Glutamatergic neuron (in vitro differentiated cells): ENCODE results near the gene CDK6. TPM values are rescaled to one million over a fixed set of nuclear protein-coding genes. Genes with fewer than 3 reads are reported as not detected.

ENCODE experiments used
- DNase-seq: peaks from one replicate; pipeline ENCODE4 v3.0.0; 2022
- H3K27ac Mint-ChIP-seq: one replicate; pipeline ENCODE4 v1.8.0; 2020; ENCODE audit warnings: mild to moderate bottlenecking, mixed read lengths, inconsistent platforms; ENCODE audit not compliant: unreplicated experiment
- H3K27me3 Mint-ChIP-seq: one replicate; pipeline ENCODE4 v1.8.0; 2020; ENCODE audit warnings: mild to moderate bottlenecking, moderate library complexity, mixed read lengths, inconsistent platforms; ENCODE audit not compliant: unreplicated experiment
- H3K36me3 Mint-ChIP-seq: one replicate; pipeline ENCODE4 v1.8.0; 2020; ENCODE audit warnings: mild to moderate bottlenecking, mixed read lengths, inconsistent platforms; ENCODE audit not compliant: unreplicated experiment
- H3K4me1 Mint-ChIP-seq: one replicate; pipeline ENCODE4 v1.8.0; 2020; ENCODE audit warnings: mild to moderate bottlenecking, low read depth, mixed read lengths, inconsistent platforms; ENCODE audit not compliant: unreplicated experiment
- H3K4me3 Mint-ChIP-seq: one replicate; pipeline ENCODE4 v1.8.0; 2020; ENCODE audit warnings: mild to moderate bottlenecking, mixed read lengths, inconsistent platforms; ENCODE audit not compliant: unreplicated experiment
- H3K9me3 Mint-ChIP-seq: one replicate; pipeline ENCODE4 v1.8.0; 2020; ENCODE audit warnings: mild to moderate bottlenecking, moderate library complexity, mixed read lengths, inconsistent platforms; ENCODE audit not compliant: unreplicated experiment
- total RNA-seq: library from RNA; stranded (reverse); fragmentation: NEBNext Ultra II Directional; extraction: Animal tissue kit (Norgen Biotek cat#: 25700); gene quantifications from one replicate; pipeline ENCODE4 v1.2.1, GENCODE V29; 2021; ENCODE audit not compliant: unreplicated experiment
- TF ChIP-seq, protein P1 (sequence below): fragments of 200-600 bp; sonication (generic); IDR thresholded peaks from one replicate; pipeline ENCODE4 v1.5.0; 2021; ENCODE audit not compliant: partially characterized antibody, unreplicated experiment

CDK6 gene
- total RNA-seq, 1 donor from 2014 or later = 111 TPM

DNA sequence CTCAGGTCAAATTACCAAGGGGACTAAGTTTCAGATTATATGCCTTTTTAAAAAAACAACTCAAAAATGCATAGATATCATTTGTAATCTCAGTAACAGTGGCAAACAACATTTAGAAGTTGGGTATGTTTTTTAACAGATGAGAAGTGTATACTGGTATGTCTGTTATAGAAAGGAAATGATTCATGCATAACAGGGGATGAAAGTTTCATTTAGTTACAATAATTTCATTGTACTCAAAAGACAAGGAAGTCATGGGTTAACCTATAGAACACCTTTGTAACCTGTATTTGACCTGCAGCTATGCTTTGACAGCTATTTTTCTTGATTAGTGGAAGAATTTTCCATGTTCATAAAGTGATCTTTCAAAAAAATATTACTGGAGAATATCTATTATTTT is 210.8 kb downstream of the CDK6 start:
- H3K27me3 Mint-ChIP-seq = no peaks in the 10 kb centered on the region
- H3K27ac Mint-ChIP-seq = no peak overlapping the region
- H3K4me3 Mint-ChIP-seq = no peak overlapping the region
- peaks cover 2% of the 10 kb centered on the region for H3K9me3 Mint-ChIP-seq
- TF ChIP-seq, protein P1, sequence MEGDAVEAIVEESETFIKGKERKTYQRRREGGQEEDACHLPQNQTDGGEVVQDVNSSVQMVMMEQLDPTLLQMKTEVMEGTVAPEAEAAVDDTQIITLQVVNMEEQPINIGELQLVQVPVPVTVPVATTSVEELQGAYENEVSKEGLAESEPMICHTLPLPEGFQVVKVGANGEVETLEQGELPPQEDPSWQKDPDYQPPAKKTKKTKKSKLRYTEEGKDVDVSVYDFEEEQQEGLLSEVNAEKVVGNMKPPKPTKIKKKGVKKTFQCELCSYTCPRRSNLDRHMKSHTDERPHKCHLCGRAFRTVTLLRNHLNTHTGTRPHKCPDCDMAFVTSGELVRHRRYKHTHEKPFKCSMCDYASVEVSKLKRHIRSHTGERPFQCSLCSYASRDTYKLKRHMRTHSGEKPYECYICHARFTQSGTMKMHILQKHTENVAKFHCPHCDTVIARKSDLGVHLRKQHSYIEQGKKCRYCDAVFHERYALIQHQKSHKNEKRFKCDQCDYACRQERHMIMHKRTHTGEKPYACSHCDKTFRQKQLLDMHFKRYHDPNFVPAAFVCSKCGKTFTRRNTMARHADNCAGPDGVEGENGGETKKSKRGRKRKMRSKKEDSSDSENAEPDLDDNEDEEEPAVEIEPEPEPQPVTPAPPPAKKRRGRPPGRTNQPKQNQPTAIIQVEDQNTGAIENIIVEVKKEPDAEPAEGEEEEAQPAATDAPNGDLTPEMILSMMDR = no peak
- DNase-seq = no peak
- H3K36me3 Mint-ChIP-seq = peaks cover 12% of the 10 kb centered on the region
- peaks cover 15% of the 10 kb centered on the region for H3K4me1 Mint-ChIP-seq

DNA sequence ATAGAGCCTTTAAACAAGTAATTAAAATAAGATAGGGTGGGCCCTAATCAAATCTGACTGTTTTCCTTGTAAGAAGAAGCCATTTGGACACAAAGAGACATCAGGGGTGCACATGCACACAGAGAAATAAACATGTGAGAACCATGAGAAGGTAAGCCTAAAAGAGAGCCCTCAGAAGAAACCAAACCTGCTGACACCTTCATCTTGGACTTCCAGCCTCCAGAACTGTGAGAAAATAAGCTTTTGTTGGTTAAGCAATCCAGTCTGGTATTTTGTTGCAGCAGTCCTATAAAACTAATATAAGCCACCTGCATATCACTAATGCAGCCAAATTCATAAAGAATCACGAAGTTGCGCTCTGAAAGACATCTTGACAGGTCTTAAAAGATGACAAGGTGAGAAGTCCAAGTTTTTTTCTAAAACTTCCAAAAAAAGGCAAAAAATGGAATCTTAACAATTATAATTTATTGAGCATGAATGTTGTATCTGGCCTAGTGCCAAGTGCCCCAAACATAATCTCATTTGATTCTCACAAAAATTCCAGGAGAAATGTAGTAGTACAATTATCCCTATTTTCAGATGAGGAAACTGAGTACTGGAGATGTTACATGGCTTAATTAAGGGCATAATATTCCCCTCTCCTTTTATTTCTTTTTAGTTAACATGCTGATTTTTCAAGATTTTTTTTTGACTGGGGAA is 211.9 kb downstream of the CDK6 start:
- H3K9me3 Mint-ChIP-seq = no peaks in the 10 kb centered on the region
- DNase-seq = no peak
- H3K4me3 Mint-ChIP-seq = no peak overlapping the region
- H3K27me3 Mint-ChIP-seq = no peaks in the 10 kb centered on the region
- H3K27ac Mint-ChIP-seq = no peak overlapping the region
- peaks cover 12% of the 10 kb centered on the region for H3K4me1 Mint-ChIP-seq
- TF ChIP-seq, protein P1 = no peak
- peaks cover 8% of the 10 kb centered on the region for H3K36me3 Mint-ChIP-seq

DNA sequence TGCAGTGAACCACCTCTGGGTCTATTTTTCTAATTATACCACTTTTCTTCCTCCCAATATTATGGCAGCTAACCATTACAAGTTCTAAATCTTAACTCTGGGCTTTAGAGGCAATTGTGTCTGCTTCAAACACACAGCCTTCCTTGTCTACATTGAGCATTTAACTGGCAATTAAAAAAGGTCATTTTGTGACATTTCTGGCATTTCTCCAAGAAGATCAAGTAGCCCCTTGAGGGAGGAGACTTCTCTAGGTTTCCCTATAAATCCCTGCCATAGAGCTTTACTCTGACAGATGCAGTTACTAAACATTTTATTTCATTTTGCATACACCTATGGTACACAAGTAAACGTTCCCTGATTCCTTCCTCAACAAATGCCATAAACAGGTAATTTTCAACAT is 212.8 kb downstream of the CDK6 start:
- DNase-seq = no peak
- TF ChIP-seq, protein P1 = no peak
- no peaks in the 10 kb centered on the region for H3K27me3 Mint-ChIP-seq
- peaks cover 5% of the 10 kb centered on the region for H3K36me3 Mint-ChIP-seq
- no peak overlapping the region for H3K27ac Mint-ChIP-seq
- peaks cover 12% of the 10 kb centered on the region for H3K4me1 Mint-ChIP-seq
- no peaks in the 10 kb centered on the region for H3K9me3 Mint-ChIP-seq
- no peak overlapping the region for H3K4me3 Mint-ChIP-seq

DNA sequence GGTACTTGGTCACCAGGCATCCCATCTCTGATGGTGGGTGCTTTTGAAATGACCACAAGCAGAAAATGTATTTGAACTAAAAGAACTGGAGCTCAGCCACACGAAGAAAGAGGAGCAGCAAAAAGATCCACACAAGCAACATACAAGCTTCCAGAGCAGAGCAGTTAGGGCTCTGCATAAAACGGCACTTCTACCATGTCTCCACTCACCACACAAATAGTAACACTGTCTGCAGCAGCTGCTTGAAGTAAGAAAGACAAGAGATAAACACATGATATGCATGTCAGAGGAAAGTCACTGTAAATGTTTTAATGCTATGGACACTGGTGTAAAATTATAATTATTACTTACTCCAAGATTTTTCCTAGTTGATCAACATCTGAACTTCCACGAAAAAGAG is 213.7 kb downstream of the CDK6 start:
- H3K4me3 Mint-ChIP-seq = no peak overlapping the region
- TF ChIP-seq, protein P1 = no peak
- peaks cover 15% of the 10 kb centered on the region for H3K4me1 Mint-ChIP-seq
- H3K36me3 Mint-ChIP-seq = no peaks in the 10 kb centered on the region
- DNase-seq = no peak
- no peaks in the 10 kb centered on the region for H3K27me3 Mint-ChIP-seq
- H3K27ac Mint-ChIP-seq = no peak overlapping the region
- no peaks in the 10 kb centered on the region for H3K9me3 Mint-ChIP-seq

DNA sequence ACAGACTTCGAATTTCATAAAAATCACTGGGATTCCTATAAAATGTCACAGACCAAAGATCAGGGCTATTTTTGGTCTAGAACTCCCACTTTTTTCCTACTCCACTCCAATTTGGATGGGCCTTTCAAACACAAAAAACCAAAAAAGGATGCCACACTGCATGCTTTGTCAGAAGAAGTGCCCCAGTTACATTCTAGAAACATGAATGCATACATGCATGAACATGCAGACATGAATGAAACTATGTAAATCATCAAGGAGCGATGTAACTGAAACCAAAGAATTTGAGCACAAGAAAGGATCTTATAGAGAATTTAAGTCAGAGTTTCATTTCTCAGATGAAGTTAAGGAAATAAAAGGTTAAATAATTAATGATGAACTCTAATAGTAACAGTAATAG is 214.3 kb downstream of the CDK6 start:
- TF ChIP-seq, protein P1 = no peak
- peak overlapping the region; percentile 71 for H3K27ac Mint-ChIP-seq
- DNase-seq = no peak
- H3K4me1 Mint-ChIP-seq = peaks cover 15% of the 10 kb centered on the region
- no peaks in the 10 kb centered on the region for H3K9me3 Mint-ChIP-seq
- H3K36me3 Mint-ChIP-seq = no peaks in the 10 kb centered on the region
- no peak overlapping the region for H3K4me3 Mint-ChIP-seq
- H3K27me3 Mint-ChIP-seq = no peaks in the 10 kb centered on the region
